ENCODE results near the gene TGFBRAP1. TPM values are rescaled to one million over a fixed set of nuclear protein-coding genes. Genes with fewer than 3 reads are reported as not detected.
A peak's percentile ranks its signal among the peaks of the same experiment; 100 is the strongest.

The TGFBRAP1 gene
- total and polyA plus RNA-seq, 9 of the 15 experiments (the other 6 are each of a cell fraction or from before 2014, with no cell fraction given), result 3.7 to 18.0 (median 11.0) TPM

DNA sequence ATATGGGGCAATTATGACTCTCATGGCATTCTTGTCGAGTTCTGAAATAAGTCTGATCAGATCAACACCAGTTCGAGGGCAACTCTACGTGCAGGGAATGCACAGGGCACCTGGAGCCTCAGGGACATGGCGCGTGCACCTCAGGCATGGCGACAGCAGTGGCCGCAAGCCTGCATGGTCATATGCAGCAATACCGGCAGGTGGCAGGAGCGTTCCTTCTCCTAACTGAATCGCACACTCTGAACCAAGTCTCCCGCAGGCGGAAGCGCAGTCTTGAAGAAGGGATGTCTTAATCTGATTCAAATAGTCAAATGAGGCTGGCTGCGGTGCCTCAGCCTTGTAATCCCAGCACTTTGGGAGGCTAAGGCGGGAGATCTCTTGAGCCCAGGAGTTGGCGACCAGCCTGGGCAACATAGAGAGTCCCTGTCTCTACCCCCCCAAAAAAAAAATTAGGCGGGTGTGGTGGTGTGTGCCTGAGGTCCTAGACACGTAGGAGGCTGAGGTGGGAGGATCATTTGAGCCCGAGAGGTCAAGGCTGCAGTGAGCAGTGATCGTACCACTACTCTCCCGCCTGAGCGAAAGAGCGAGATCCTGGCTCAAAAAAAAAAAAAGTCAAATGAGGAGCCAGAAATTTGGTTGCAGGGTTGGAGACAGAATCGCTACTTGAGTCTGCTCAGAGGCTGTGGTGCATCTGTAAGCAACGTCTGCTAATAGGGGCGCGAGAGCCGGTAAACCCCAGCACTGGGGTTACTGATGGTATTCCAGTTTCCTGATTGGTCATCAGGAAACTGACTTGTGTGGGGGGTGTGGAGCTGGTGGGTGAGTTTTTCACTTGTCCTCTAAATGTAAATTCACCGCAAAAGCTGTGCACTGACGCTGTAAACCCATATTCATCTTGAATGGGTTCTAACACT is 40.5 kb upstream of the TGFBRAP1 start (continued):
- TF ChIP-seq, protein P1, sequence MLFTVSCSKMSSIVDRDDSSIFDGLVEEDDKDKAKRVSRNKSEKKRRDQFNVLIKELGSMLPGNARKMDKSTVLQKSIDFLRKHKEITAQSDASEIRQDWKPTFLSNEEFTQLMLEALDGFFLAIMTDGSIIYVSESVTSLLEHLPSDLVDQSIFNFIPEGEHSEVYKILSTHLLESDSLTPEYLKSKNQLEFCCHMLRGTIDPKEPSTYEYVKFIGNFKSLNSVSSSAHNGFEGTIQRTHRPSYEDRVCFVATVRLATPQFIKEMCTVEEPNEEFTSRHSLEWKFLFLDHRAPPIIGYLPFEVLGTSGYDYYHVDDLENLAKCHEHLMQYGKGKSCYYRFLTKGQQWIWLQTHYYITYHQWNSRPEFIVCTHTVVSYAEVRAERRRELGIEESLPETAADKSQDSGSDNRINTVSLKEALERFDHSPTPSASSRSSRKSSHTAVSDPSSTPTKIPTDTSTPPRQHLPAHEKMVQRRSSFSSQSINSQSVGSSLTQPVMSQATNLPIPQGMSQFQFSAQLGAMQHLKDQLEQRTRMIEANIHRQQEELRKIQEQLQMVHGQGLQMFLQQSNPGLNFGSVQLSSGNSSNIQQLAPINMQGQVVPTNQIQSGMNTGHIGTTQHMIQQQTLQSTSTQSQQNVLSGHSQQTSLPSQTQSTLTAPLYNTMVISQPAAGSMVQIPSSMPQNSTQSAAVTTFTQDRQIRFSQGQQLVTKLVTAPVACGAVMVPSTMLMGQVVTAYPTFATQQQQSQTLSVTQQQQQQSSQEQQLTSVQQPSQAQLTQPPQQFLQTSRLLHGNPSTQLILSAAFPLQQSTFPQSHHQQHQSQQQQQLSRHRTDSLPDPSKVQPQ (CRISPR knock-in tag; IDR thresholded peaks at IDR 0.05; ENCODE audit: borderline replicate concordance), result no peak
- TF ChIP-seq POLR2AphosphoS5 (IDR thresholded peaks at IDR 0.05; ENCODE audit: control insufficient read depth, insufficient read depth, low read depth, low read length) (0 out of 2 replicates have a peak, but pooled peaks have one; percentile 35), NFIX (CRISPR knock-in tag; IDR thresholded peaks at IDR 0.05; ENCODE audit: low read depth) (no peak), YY1 (IDR thresholded peaks at IDR 0.05; ENCODE audit: borderline replicate concordance in 1 of 3, control insufficient read depth in 1 of 3, extremely low read depth in 1 of 3, insufficient read depth in 3 of 3, insufficient read length in 1 of 3, insufficient replicate concordance in 2 of 3, low read depth in 1 of 3, low read length in 2 of 3) (peak in 2 of 3 experiments; percentile 63 to 77), CTBP1 (IDR thresholded peaks at IDR 0.05; ENCODE audit: borderline replicate concordance) (peak; percentile 71; the same call in 1 of the 2 replicates), HMG20A (CRISPR knock-in tag; conservative IDR thresholded peaks at IDR 0.05) (no peak), ZNF766 (CRISPR knock-in tag; conservative IDR thresholded peaks at IDR 0.05) (no peak), MYC (IDR thresholded peaks at IDR 0.05; ENCODE audit: low read depth, low read length) (peak; percentile 67; the same call in 1 of the 2 replicates), MYC (CRISPR knock-in tag; IDR thresholded peaks at IDR 0.05; ENCODE audit: borderline replicate concordance, low read depth) (no peak)
- TF ChIP-seq, protein P2, sequence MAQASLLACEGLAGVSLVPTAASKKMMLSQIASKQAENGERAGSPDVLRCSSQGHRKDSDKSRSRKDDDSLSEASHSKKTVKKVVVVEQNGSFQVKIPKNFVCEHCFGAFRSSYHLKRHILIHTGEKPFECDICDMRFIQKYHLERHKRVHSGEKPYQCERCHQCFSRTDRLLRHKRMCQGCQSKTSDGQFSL (CRISPR knock-in tag; IDR thresholded peaks at IDR 0.05), result 0 out of 2 replicates have a peak, but pooled peaks have one; percentile 25
- TF ChIP-seq, protein P2 (tag; IDR thresholded peaks at IDR 0.05), result no peak
- TF ChIP-seq, protein P3, sequence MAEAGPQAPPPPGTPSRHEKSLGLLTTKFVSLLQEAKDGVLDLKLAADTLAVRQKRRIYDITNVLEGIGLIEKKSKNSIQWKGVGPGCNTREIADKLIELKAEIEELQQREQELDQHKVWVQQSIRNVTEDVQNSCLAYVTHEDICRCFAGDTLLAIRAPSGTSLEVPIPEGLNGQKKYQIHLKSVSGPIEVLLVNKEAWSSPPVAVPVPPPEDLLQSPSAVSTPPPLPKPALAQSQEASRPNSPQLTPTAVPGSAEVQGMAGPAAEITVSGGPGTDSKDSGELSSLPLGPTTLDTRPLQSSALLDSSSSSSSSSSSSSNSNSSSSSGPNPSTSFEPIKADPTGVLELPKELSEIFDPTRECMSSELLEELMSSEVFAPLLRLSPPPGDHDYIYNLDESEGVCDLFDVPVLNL (CRISPR knock-in tag; IDR thresholded peaks at IDR 0.05; ENCODE audit: low read depth), result no peak
- TF ChIP-seq, protein P4, sequence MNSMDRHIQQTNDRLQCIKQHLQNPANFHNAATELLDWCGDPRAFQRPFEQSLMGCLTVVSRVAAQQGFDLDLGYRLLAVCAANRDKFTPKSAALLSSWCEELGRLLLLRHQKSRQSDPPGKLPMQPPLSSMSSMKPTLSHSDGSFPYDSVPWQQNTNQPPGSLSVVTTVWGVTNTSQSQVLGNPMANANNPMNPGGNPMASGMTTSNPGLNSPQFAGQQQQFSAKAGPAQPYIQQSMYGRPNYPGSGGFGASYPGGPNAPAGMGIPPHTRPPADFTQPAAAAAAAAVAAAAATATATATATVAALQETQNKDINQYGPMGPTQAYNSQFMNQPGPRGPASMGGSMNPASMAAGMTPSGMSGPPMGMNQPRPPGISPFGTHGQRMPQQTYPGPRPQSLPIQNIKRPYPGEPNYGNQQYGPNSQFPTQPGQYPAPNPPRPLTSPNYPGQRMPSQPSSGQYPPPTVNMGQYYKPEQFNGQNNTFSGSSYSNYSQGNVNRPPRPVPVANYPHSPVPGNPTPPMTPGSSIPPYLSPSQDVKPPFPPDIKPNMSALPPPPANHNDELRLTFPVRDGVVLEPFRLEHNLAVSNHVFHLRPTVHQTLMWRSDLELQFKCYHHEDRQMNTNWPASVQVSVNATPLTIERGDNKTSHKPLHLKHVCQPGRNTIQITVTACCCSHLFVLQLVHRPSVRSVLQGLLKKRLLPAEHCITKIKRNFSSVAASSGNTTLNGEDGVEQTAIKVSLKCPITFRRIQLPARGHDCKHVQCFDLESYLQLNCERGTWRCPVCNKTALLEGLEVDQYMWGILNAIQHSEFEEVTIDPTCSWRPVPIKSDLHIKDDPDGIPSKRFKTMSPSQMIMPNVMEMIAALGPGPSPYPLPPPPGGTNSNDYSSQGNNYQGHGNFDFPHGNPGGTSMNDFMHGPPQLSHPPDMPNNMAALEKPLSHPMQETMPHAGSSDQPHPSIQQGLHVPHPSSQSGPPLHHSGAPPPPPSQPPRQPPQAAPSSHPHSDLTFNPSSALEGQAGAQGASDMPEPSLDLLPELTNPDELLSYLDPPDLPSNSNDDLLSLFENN (IDR thresholded peaks at IDR 0.05; ENCODE audit: low read depth in 2 of 2, low read length in 2 of 2), result no peak
- TF ChIP-seq, protein P5, sequence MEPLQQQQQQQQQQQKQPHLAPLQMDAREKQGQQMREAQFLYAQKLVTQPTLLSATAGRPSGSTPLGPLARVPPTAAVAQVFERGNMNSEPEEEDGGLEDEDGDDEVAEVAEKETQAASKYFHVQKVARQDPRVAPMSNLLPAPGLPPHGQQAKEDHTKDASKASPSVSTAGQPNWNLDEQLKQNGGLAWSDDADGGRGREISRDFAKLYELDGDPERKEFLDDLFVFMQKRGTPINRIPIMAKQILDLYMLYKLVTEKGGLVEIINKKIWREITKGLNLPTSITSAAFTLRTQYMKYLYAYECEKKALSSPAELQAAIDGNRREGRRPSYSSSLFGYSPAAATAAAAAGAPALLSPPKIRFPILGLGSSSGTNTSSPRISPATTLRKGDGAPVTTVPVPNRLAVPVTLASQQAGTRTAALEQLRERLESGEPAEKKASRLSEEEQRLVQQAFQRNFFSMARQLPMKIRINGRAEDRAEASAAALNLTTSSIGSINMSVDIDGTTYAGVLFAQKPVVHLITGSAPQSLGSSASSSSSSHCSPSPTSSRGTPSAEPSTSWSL (CRISPR knock-in tag; IDR thresholded peaks at IDR 0.05; ENCODE audit: borderline replicate concordance), result no peak
